Upper lobe of right lung (tissue), 1 donor: ENCODE measurements around the gene CAMK4. TPM values are rescaled to one million over a fixed set of nuclear protein-coding genes. Genes with fewer than 3 reads are reported as not detected.

Experiments used
- ATAC-seq: fragments of 200-7000 bp; cut with Tn5 transposase; one replicate; pipeline ENCODE4 v1.9.1; 2020; ENCODE audit warnings: mild to moderate bottlenecking, moderate library complexity
- DNase-seq: peaks from one replicate; pipeline ENCODE4 v3.0.0-alpha.2; 2020
- H3K27ac ChIP-seq: fragments of 200-600 bp; one replicate; pipeline ENCODE4 v1.8.0; 2022
- H3K27me3 ChIP-seq: fragments of 200-600 bp; one replicate; pipeline ENCODE4 v1.8.0; 2022; ENCODE audit warnings: mild to moderate bottlenecking
- H3K36me3 ChIP-seq: fragments of 200-600 bp; one replicate; pipeline ENCODE4 v1.8.0; 2022
- H3K4me1 ChIP-seq: fragments of 200-600 bp; one replicate; pipeline ENCODE4 v1.8.0; 2022
- H3K4me3 ChIP-seq: fragments of 200-600 bp; one replicate; pipeline ENCODE4 v1.8.0; 2022; ENCODE audit warnings: mild to moderate bottlenecking
- H3K9me3 ChIP-seq: fragments of 200-600 bp; one replicate; pipeline ENCODE4 v1.8.0; 2022
- CTCF ChIP-seq: fragments of 200-600 bp; IDR thresholded peaks from one replicate; pipeline ENCODE4 v1.8.0; 2022; ENCODE audit warnings: antibody characterized with exemption
- intact Hi-C: fragments of 100-400 bp; cut with DNase I; formaldehyde crosslinking; loops from one replicate; pipeline ENCODE4 v1.11.0; 2022
- total RNA-seq: library from RNA; stranded (reverse); fragmentation: NEBNext Ultra II Directional; extraction: Animal tissue kit (Norgen Biotek cat#: 25700); gene quantifications from one replicate; pipeline ENCODE4 v1.2.1, GENCODE V29; 2021
- donor health status: DM: no; HTN: yes; CAD: no; lungs with severe emphysema.

The CAMK4 gene
- total RNA-seq, 1 donor from 2014 or later = 3.8 TPM

GRCh38 chr5:111313017-111313724, 89.0 kb downstream of the CAMK4 start:
- intact Hi-C loops = no loop called here
- H3K4me1 ChIP-seq = no peaks in the 10 kb centered on the region
- no peak overlapping the region for H3K4me3 ChIP-seq
- ATAC-seq (no peak), DNase-seq (no peak)
- no peak for TF ChIP-seq CTCF
- H3K27me3 ChIP-seq = no peaks in the 10 kb centered on the region
- H3K9me3 ChIP-seq = no peaks in the 10 kb centered on the region
- H3K27ac ChIP-seq = no peak overlapping the region
- no peaks in the 10 kb centered on the region for H3K36me3 ChIP-seq

- DNase-seq (no peak), ATAC-seq (no peak)
- H3K4me1 ChIP-seq = no peaks in the 10 kb centered on the region
- H3K9me3 ChIP-seq = no peaks in the 10 kb centered on the region
- intact Hi-C loops = no loop called here
- TF ChIP-seq CTCF = no peak
- H3K27me3 ChIP-seq = no peaks in the 10 kb centered on the region
- no peak overlapping the region for H3K4me3 ChIP-seq
- H3K27ac ChIP-seq = no peak overlapping the region
- no peaks in the 10 kb centered on the region for H3K36me3 ChIP-seq
These were observed 96.8 kb downstream of the CAMK4 start for GRCh38 chr5:111320953-111321352.

GRCh38 chr5:111321376-111321775, 97.2 kb downstream of the CAMK4 start:
- no peak for DNase-seq
- Histone ChIP-seq H3K4me1 (no peaks in the 10 kb centered on the region), H3K9me3 (no peaks in the 10 kb centered on the region), H3K4me3 (no peak overlapping the region), H3K27ac (no peak overlapping the region), H3K27me3 (no peaks in the 10 kb centered on the region), H3K36me3 (no peaks in the 10 kb centered on the region)
- TF ChIP-seq CTCF = no peak
- no peak for ATAC-seq
- intact Hi-C loops = no loop called here

- no peaks in the 10 kb centered on the region for H3K4me1 ChIP-seq
- DNase-seq (no peak), ATAC-seq (no peak)
- no peaks in the 10 kb centered on the region for H3K36me3 ChIP-seq
- H3K9me3 ChIP-seq = peaks cover 5% of the 10 kb centered on the region
- no peak overlapping the region for H3K4me3 ChIP-seq
- H3K27me3 ChIP-seq = no peaks in the 10 kb centered on the region
- no peak overlapping the region for H3K27ac ChIP-seq
- no peak for TF ChIP-seq CTCF
- intact Hi-C loops = no loop called here
These were observed 102.4 kb downstream of the CAMK4 start for GRCh38 chr5:111326551-111326950.

GRCh38 chr5:111337133-111337532, 112.9 kb downstream of the CAMK4 start:
- H3K4me3 ChIP-seq = no peak overlapping the region
- no peaks in the 10 kb centered on the region for H3K36me3 ChIP-seq
- DNase-seq (no peak), ATAC-seq (no peak)
- H3K27ac ChIP-seq = no peak overlapping the region
- no peak for TF ChIP-seq CTCF
- no peaks in the 10 kb centered on the region for H3K27me3 ChIP-seq
- H3K9me3 ChIP-seq = no peaks in the 10 kb centered on the region
- intact Hi-C loops = no loop called here
- no peaks in the 10 kb centered on the region for H3K4me1 ChIP-seq

- Histone ChIP-seq H3K4me1 (no peaks in the 10 kb centered on the region), H3K27me3 (no peaks in the 10 kb centered on the region), H3K36me3 (no peaks in the 10 kb centered on the region), H3K4me3 (no peak overlapping the region), H3K27ac (no peak overlapping the region), H3K9me3 (no peaks in the 10 kb centered on the region)
- DNase-seq = no peak
- no peak for ATAC-seq
- intact Hi-C loops = no loop called here
- TF ChIP-seq CTCF = no peak
These were observed 113.5 kb downstream of the CAMK4 start for GRCh38 chr5:111337688-111338087.
